ENCODE data around the gene CYP4A22.

GRCh38 chr1:47194311-47194710, 57.1 kb downstream of the CYP4A22 start:
- TF ChIP-seq CTCF (conservative IDR thresholded peaks at IDR 0.05; ENCODE audit: low read depth, low read length) = no peak
- no peak for TF ChIP-seq EZH2phosphoT487 (IDR thresholded peaks at IDR 0.05; ENCODE audit: borderline replicate concordance, low read length)
- TF ChIP-seq EZH2 (IDR thresholded peaks at IDR 0.05; ENCODE audit: low read length, unreplicated experiment) = no peak

Data from PC-3 (cell line).